ENCODE measurements around the gene AFAP1L1. TPM values are rescaled to one million over a fixed set of nuclear protein-coding genes. Genes with fewer than 3 reads are reported as not detected.

The AFAP1L1 gene
- total and polyA plus RNA-seq, 4 donors, result 2.1 to 11.6 (median 4.0) TPM

GRCh38 chr5:149362541-149362940 is 90.9 kb downstream of the AFAP1L1 start:
- WGBS, result 89% methylated on average over 12 of the region's 12 CpGs
- peaks cover under 1 to 6% (median 5%) of the 10 kb centered on the region in 4 donors for H3K4me1 ChIP-seq (ENCODE audit: control insufficient read depth in 4 of 4, insufficient read depth in 4 of 4, low read length in 3 of 4)

GRCh38 chr5:149363358-149363757 is 91.7 kb downstream of the AFAP1L1 start:
- Histone ChIP-seq H3K27ac (ENCODE audit: low read depth in 1 of 2, low read length in 2 of 2) (no peak overlapping the region), H3K4me3 (ENCODE audit: low read depth in 1 of 3, low read length in 3 of 3) (no peak overlapping the region), H3K9ac (ENCODE audit: low read depth in 1 of 2, low read length in 2 of 2) (no peak overlapping the region), H3K36me3 (ENCODE audit: control insufficient read depth in 4 of 4, insufficient read depth in 3 of 4, low read depth in 1 of 4, low read length in 3 of 4) (no peaks in the 10 kb centered on the region), H3K4me1 (ENCODE audit: control insufficient read depth in 4 of 4, insufficient read depth in 4 of 4, low read length in 3 of 4) (peaks cover 0 to 2% (median 0%) of the 10 kb centered on the region in 4 donors), H3K27me3 (ENCODE audit: control insufficient read depth in 4 of 4, insufficient read depth in 4 of 4, low read length in 3 of 4) (no peaks in the 10 kb centered on the region), H3K9me3 (ENCODE audit: control insufficient read depth in 4 of 4, low read length in 3 of 4) (no peaks in the 10 kb centered on the region)
- TF ChIP-seq YY1 (IDR thresholded peaks at IDR 0.05), result no peak
- DNase-seq (ENCODE audit: low spot score), result no peak

More at GRCh38 chr5:149362541-149362940, 90.9 kb downstream of the AFAP1L1 start:
- no peak for TF ChIP-seq NR2F2 (IDR thresholded peaks at IDR 0.05)
- H3K27me3 ChIP-seq (ENCODE audit: control insufficient read depth in 4 of 4, insufficient read depth in 4 of 4, low read length in 3 of 4), result no peaks in the 10 kb centered on the region
- no peaks in the 10 kb centered on the region for H3K9me3 ChIP-seq (ENCODE audit: control insufficient read depth in 4 of 4, low read length in 3 of 4)
- no peak overlapping the region for H3K4me3 ChIP-seq (ENCODE audit: low read depth in 1 of 3, low read length in 3 of 3)
- DNase-seq (ENCODE audit: low spot score), result no peak
- no peak overlapping the region for H3K27ac ChIP-seq (ENCODE audit: low read depth in 1 of 2, low read length in 2 of 2)
- H3K36me3 ChIP-seq (ENCODE audit: control insufficient read depth in 4 of 4, insufficient read depth in 3 of 4, low read depth in 1 of 4, low read length in 3 of 4), result no peaks in the 10 kb centered on the region
- no peak overlapping the region for H3K9ac ChIP-seq (ENCODE audit: low read depth in 1 of 2, low read length in 2 of 2)

GRCh38 chr5:149363936-149364335 is 92.3 kb downstream of the AFAP1L1 start:
- H3K4me1 ChIP-seq (ENCODE audit: control insufficient read depth in 4 of 4, insufficient read depth in 4 of 4, low read length in 3 of 4), result no peaks in the 10 kb centered on the region
- H3K4me3 ChIP-seq (ENCODE audit: low read depth in 1 of 3, low read length in 3 of 3), result no peak overlapping the region
- WGBS, result 95% methylated on average over 9 of the region's 9 CpGs
- TF ChIP-seq, protein P1, sequence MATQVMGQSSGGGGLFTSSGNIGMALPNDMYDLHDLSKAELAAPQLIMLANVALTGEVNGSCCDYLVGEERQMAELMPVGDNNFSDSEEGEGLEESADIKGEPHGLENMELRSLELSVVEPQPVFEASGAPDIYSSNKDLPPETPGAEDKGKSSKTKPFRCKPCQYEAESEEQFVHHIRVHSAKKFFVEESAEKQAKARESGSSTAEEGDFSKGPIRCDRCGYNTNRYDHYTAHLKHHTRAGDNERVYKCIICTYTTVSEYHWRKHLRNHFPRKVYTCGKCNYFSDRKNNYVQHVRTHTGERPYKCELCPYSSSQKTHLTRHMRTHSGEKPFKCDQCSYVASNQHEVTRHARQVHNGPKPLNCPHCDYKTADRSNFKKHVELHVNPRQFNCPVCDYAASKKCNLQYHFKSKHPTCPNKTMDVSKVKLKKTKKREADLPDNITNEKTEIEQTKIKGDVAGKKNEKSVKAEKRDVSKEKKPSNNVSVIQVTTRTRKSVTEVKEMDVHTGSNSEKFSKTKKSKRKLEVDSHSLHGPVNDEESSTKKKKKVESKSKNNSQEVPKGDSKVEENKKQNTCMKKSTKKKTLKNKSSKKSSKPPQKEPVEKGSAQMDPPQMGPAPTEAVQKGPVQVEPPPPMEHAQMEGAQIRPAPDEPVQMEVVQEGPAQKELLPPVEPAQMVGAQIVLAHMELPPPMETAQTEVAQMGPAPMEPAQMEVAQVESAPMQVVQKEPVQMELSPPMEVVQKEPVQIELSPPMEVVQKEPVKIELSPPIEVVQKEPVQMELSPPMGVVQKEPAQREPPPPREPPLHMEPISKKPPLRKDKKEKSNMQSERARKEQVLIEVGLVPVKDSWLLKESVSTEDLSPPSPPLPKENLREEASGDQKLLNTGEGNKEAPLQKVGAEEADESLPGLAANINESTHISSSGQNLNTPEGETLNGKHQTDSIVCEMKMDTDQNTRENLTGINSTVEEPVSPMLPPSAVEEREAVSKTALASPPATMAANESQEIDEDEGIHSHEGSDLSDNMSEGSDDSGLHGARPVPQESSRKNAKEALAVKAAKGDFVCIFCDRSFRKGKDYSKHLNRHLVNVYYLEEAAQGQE (IDR thresholded peaks at IDR 0.05), result no peak
- TF ChIP-seq, protein P2, sequence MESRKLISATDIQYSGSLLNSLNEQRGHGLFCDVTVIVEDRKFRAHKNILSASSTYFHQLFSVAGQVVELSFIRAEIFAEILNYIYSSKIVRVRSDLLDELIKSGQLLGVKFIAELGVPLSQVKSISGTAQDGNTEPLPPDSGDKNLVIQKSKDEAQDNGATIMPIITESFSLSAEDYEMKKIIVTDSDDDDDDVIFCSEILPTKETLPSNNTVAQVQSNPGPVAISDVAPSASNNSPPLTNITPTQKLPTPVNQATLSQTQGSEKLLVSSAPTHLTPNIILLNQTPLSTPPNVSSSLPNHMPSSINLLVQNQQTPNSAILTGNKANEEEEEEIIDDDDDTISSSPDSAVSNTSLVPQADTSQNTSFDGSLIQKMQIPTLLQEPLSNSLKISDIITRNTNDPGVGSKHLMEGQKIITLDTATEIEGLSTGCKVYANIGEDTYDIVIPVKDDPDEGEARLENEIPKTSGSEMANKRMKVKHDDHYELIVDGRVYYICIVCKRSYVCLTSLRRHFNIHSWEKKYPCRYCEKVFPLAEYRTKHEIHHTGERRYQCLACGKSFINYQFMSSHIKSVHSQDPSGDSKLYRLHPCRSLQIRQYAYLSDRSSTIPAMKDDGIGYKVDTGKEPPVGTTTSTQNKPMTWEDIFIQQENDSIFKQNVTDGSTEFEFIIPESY (IDR thresholded peaks at IDR 0.05), result no peak
- TF ChIP-seq, protein P3, sequence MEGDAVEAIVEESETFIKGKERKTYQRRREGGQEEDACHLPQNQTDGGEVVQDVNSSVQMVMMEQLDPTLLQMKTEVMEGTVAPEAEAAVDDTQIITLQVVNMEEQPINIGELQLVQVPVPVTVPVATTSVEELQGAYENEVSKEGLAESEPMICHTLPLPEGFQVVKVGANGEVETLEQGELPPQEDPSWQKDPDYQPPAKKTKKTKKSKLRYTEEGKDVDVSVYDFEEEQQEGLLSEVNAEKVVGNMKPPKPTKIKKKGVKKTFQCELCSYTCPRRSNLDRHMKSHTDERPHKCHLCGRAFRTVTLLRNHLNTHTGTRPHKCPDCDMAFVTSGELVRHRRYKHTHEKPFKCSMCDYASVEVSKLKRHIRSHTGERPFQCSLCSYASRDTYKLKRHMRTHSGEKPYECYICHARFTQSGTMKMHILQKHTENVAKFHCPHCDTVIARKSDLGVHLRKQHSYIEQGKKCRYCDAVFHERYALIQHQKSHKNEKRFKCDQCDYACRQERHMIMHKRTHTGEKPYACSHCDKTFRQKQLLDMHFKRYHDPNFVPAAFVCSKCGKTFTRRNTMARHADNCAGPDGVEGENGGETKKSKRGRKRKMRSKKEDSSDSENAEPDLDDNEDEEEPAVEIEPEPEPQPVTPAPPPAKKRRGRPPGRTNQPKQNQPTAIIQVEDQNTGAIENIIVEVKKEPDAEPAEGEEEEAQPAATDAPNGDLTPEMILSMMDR (IDR thresholded peaks at IDR 0.05; ENCODE audit: low read depth, low read length, missing input control), result no peak
- TF ChIP-seq HNF4G (IDR thresholded peaks at IDR 0.05) (no peak), YY1 (IDR thresholded peaks at IDR 0.05) (no peak)
- no peak overlapping the region for H3K27ac ChIP-seq (ENCODE audit: low read depth in 1 of 2, low read length in 2 of 2)
- no peaks in the 10 kb centered on the region for H3K27me3 ChIP-seq (ENCODE audit: control insufficient read depth in 4 of 4, insufficient read depth in 4 of 4, low read length in 3 of 4)
- no peaks in the 10 kb centered on the region for H3K9me3 ChIP-seq (ENCODE audit: control insufficient read depth in 4 of 4, low read length in 3 of 4)
- no peak overlapping the region for H3K9ac ChIP-seq (ENCODE audit: low read depth in 1 of 2, low read length in 2 of 2)
- DNase-seq (ENCODE audit: low spot score), result no peak
- no peaks in the 10 kb centered on the region for H3K36me3 ChIP-seq (ENCODE audit: control insufficient read depth in 4 of 4, insufficient read depth in 3 of 4, low read depth in 1 of 4, low read length in 3 of 4)

All from liver (tissue), 9 donors.